Kidney (tissue), 14 donors: Measurements from ENCODE around the gene POTEF. TPM values are rescaled to one million over a fixed set of nuclear protein-coding genes. Genes with fewer than 3 reads are reported as not detected.
A peak's percentile ranks its signal among the peaks of the same experiment; 100 is the strongest.
"Not testable (repeated sequence)": the region's sequence is repeated elsewhere in the genome, so short reads cannot be mapped to it uniquely, and the experiment has no call there.

ENCODE experiments used
- DNase-seq, 5 donors: peaks; one replicate each; pipeline ENCODE4 v3.0.0-alpha.2; 2013 to 2020
- FAIRE-seq: peaks from 2 replicates; lab custom pipeline; 2012; peaks lifted over from hg19 to GRCh38; lab: Jason Lieb, UNC
- H3K27ac ChIP-seq, 2 donors: one replicate each; pipeline ENCODE4 v1.7.0; 2013; ENCODE audit warnings: low read depth in 2 of 2, low read length in 2 of 2, inconsistent platforms in 1 of 2
- H3K27me3 ChIP-seq: one replicate; pipeline ENCODE4 v1.7.1; 2013; ENCODE audit warnings: low read length, inconsistent platforms; ENCODE audit not compliant: control insufficient read depth, insufficient read depth
- H3K36me3 ChIP-seq, 3 donors: one replicate each; pipeline versions ENCODE4 v1.7.0 to v1.7.1; 2013; ENCODE audit warnings: low read length in 3 of 3, control low read depth in 1 of 3, inconsistent platforms in 1 of 3; ENCODE audit not compliant: insufficient read depth in 3 of 3, control insufficient read depth in 2 of 3
- H3K4me1 ChIP-seq, 3 donors: one replicate each; pipeline versions ENCODE4 v1.7.0 to v1.7.1; 2013; ENCODE audit warnings: low read length in 3 of 3, inconsistent platforms in 1 of 3, low read depth in 1 of 3; ENCODE audit not compliant: control insufficient read depth in 2 of 3, insufficient read depth in 2 of 3
- H3K4me3 ChIP-seq, 3 donors: one replicate each; pipeline versions ENCODE4 v1.7.0 to v1.8.1; 2013; ENCODE audit warnings: low read length in 3 of 3, control low read depth in 1 of 3, inconsistent platforms in 1 of 3
- H3K9ac ChIP-seq, 3 donors: one replicate each; pipeline versions ENCODE4 v1.7.0 to v1.7.1; 2013; ENCODE audit warnings: low read length in 3 of 3, control low read depth in 1 of 3, inconsistent platforms in 1 of 3
- H3K9me3 ChIP-seq, 3 donors: one replicate each; pipeline versions ENCODE4 v1.7.0 to v1.7.1; 2013; ENCODE audit warnings: low read length in 3 of 3, control low read depth in 1 of 3, inconsistent platforms in 1 of 3; ENCODE audit not compliant: control insufficient read depth in 2 of 3, insufficient read depth in 1 of 3
- CTCF ChIP-seq: IDR thresholded peaks from 3 replicates; pipeline ENCODE4 v1.5.1; 2012; ENCODE audit warnings: mild to moderate bottlenecking, moderate library complexity, borderline replicate concordance; ENCODE audit not compliant: insufficient read depth; ENCODE audit errors: extremely low read depth
- intact Hi-C: fragments of 100-400 bp; cut with DNase I; formaldehyde crosslinking; loops from one replicate; pipeline ENCODE4 v1.11.1; 2022
- polyA plus RNA-seq: library from polyadenylated mRNA; stranded (reverse); fragments of 350-450 nt; fragmentation: Illumina TruSeq; extraction: RNeasy Lipid Tissue Mini Kit (QIAGEN cat#74804); gene quantifications from one replicate; pipeline ENCODE4 v1.2.3, GENCODE V29; 2014; ENCODE audit warnings: low read depth, low replicate concordance; ENCODE audit not compliant: insufficient read depth
- total RNA-seq: library from RNA; stranded (reverse); fragmentation: NEBNext Ultra II Directional; extraction: Animal tissue kit (Norgen Biotek cat#: 25700); gene quantifications from one replicate; pipeline ENCODE4 v1.2.1, GENCODE V29; 2021
- donor health status: control.
- donor health status: control.
- donor health status: control.
- donor health status: control.
- donor health status: control.
- donor health status: DM: yes; HTN: yes; CAD: no.
- donor health status: Normal renal cell carcinoma (clear cell type).

Gene POTEF
- total and polyA plus RNA-seq, 2 donors from 2014 or later, result not detected

- Histone ChIP-seq H3K9me3 (no peaks in the 10 kb centered on the region), H3K4me3 (no peak overlapping the region), H3K27me3 (no peaks in the 10 kb centered on the region), H3K9ac (no peak overlapping the region), H3K27ac (no peak overlapping the region), H3K4me1 (no peaks in the 10 kb centered on the region), H3K36me3 (peaks cover 8 to 26% (median 14%) of the 10 kb centered on the region in 3 donors)
- DNase-seq, result no peak
- FAIRE-seq, result no peak
- TF ChIP-seq CTCF, result no peak
- intact Hi-C loops, result no loop called here
These were observed 36.4 kb upstream of the POTEF start for GRCh38 chr2:130165293-130166016.

GRCh38 chr2:130162968-130163367 lies 33.9 kb upstream of the POTEF start:
- no peak for DNase-seq
- intact Hi-C loops, result no loop called here
- peaks cover 8 to 25% (median 14%) of the 10 kb centered on the region in 3 donors for H3K36me3 ChIP-seq
- no peaks in the 10 kb centered on the region for H3K4me1 ChIP-seq
- H3K27me3 ChIP-seq, result no peaks in the 10 kb centered on the region
- no peak overlapping the region for H3K27ac ChIP-seq
- H3K9ac ChIP-seq, result no peak overlapping the region
- H3K4me3 ChIP-seq, result no peak overlapping the region
- no peaks in the 10 kb centered on the region for H3K9me3 ChIP-seq
- no peak for FAIRE-seq
- no peak for TF ChIP-seq CTCF

GRCh38 chr2:130162486-130162885 lies 33.5 kb upstream of the POTEF start:
- not testable (repeated sequence) for FAIRE-seq, H3K4me1 ChIP-seq
- peaks cover 8 to 20% (median 14%) of the 10 kb centered on the region in 3 donors for H3K36me3 ChIP-seq

GRCh38 chr2:130160838-130161705 lies 32.0 kb upstream of the POTEF start:
- H3K27ac ChIP-seq, H3K9me3 ChIP-seq, H3K9ac ChIP-seq, H3K4me3 ChIP-seq, FAIRE-seq, intact Hi-C loops, H3K4me1 ChIP-seq, H3K27me3 ChIP-seq: not testable (repeated sequence)
- DNase-seq, result peak in 3 of 5 donors; percentile 16 to 33 (median 28)
- H3K36me3 ChIP-seq, result peaks cover 8 to 12% (median 10%) of the 10 kb centered on the region in 3 donors

More at GRCh38 chr2:130162486-130162885, 33.5 kb upstream of the POTEF start:
- H3K9me3 ChIP-seq, H3K9ac ChIP-seq, DNase-seq, H3K27ac ChIP-seq, intact Hi-C loops, H3K27me3 ChIP-seq, H3K4me3 ChIP-seq: not testable (repeated sequence)
